ENCODE measurements around the gene GALNT13.

GALNT13 gene

GRCh38 chr2:153944800-153945199, 73.1 kb downstream of the GALNT13 start:
- Histone ChIP-seq H3K4me1 (ENCODE audit: insufficient read depth, insufficient read length) (no peaks in the 10 kb centered on the region), H3K36me3 (ENCODE audit: insufficient read depth, insufficient read length, low read length) (no peaks in the 10 kb centered on the region), H3K9ac (ENCODE audit: insufficient read length, low read depth) (no peak overlapping the region), H3K4me3 (ENCODE audit: insufficient read length, low read depth) (no peak overlapping the region), H3K9me3 (ENCODE audit: insufficient read depth, low read length) (no peaks in the 10 kb centered on the region), H3K27me3 (ENCODE audit: insufficient read depth, insufficient read length) (no peaks in the 10 kb centered on the region)
- TF ChIP-seq ZNF274 (IDR thresholded peaks at IDR 0.05; ENCODE audit: low read depth, low read length) (no peak), YY1 (IDR thresholded peaks at IDR 0.05; ENCODE audit: insufficient read depth, insufficient read length) (no peak), SUZ12 (IDR thresholded peaks at IDR 0.05; ENCODE audit: extremely low read depth, insufficient read depth, insufficient read length) (no peak)
- DNase-seq (ENCODE audit: low read depth, low spot score) = no peak

DNA sequence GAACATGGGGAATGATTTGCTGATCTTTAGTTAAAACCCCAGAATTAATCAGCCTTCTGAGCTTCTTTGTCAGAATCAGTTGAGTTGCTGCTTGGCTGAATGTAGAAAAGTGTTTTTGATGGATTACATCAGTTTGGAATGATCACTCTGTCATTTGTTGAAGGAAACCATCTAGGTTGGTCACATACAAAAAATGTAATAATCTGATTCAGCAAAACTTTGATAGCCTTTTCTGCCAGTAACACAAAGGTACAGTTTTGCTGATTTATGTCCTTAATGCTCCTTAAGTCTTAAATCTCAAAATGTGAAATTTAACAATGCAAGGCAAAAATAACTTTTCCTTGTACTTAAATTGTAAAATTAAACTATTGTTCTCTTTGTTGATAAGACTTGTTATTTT, 74.3 kb downstream of the GALNT13 start:
- no peaks in the 10 kb centered on the region for H3K27me3 ChIP-seq (ENCODE audit: insufficient read depth, insufficient read length)
- no peaks in the 10 kb centered on the region for H3K4me1 ChIP-seq (ENCODE audit: insufficient read depth, insufficient read length)
- no peak for TF ChIP-seq SUZ12 (IDR thresholded peaks at IDR 0.05; ENCODE audit: extremely low read depth, insufficient read depth, insufficient read length)
- TF ChIP-seq YY1 (IDR thresholded peaks at IDR 0.05; ENCODE audit: insufficient read depth, insufficient read length) = no peak
- TF ChIP-seq ZNF274 (IDR thresholded peaks at IDR 0.05; ENCODE audit: low read depth, low read length) = no peak
- H3K9ac ChIP-seq (ENCODE audit: insufficient read length, low read depth) = no peak overlapping the region
- H3K9me3 ChIP-seq (ENCODE audit: insufficient read depth, low read length) = no peaks in the 10 kb centered on the region
- no peaks in the 10 kb centered on the region for H3K36me3 ChIP-seq (ENCODE audit: insufficient read depth, insufficient read length, low read length)
- H3K4me3 ChIP-seq (ENCODE audit: insufficient read length, low read depth) = no peak overlapping the region
- no peak for DNase-seq (ENCODE audit: low read depth, low spot score)

- Histone ChIP-seq H3K4me3 (ENCODE audit: insufficient read length, low read depth) (no peak overlapping the region), H3K9me3 (ENCODE audit: insufficient read depth, low read length) (no peaks in the 10 kb centered on the region), H3K36me3 (ENCODE audit: insufficient read depth, insufficient read length, low read length) (no peaks in the 10 kb centered on the region), H3K4me1 (ENCODE audit: insufficient read depth, insufficient read length) (no peaks in the 10 kb centered on the region), H3K27me3 (ENCODE audit: insufficient read depth, insufficient read length) (no peaks in the 10 kb centered on the region), H3K9ac (ENCODE audit: insufficient read length, low read depth) (no peak overlapping the region)
- no peak for DNase-seq (ENCODE audit: low read depth, low spot score)
- TF ChIP-seq ZNF274 (IDR thresholded peaks at IDR 0.05; ENCODE audit: low read depth, low read length) (no peak), SUZ12 (IDR thresholded peaks at IDR 0.05; ENCODE audit: extremely low read depth, insufficient read depth, insufficient read length) (no peak), YY1 (IDR thresholded peaks at IDR 0.05; ENCODE audit: insufficient read depth, insufficient read length) (no peak)
Observed at GRCh38 chr2:153953761-153954160, 82.0 kb downstream of the GALNT13 start.

GRCh38 chr2:153963256-153963655, 91.5 kb downstream of the GALNT13 start:
- Histone ChIP-seq H3K4me3 (ENCODE audit: insufficient read length, low read depth) (no peak overlapping the region), H3K9ac (ENCODE audit: insufficient read length, low read depth) (no peak overlapping the region), H3K27me3 (ENCODE audit: insufficient read depth, insufficient read length) (no peaks in the 10 kb centered on the region), H3K4me1 (ENCODE audit: insufficient read depth, insufficient read length) (no peaks in the 10 kb centered on the region), H3K9me3 (ENCODE audit: insufficient read depth, low read length) (peaks cover 4% of the 10 kb centered on the region; the same call in 1 of the 2 replicates), H3K36me3 (ENCODE audit: insufficient read depth, insufficient read length, low read length) (no peaks in the 10 kb centered on the region)
- DNase-seq (ENCODE audit: low read depth, low spot score) = no peak
- TF ChIP-seq ZNF274 (IDR thresholded peaks at IDR 0.05; ENCODE audit: low read depth, low read length) (no peak), SUZ12 (IDR thresholded peaks at IDR 0.05; ENCODE audit: extremely low read depth, insufficient read depth, insufficient read length) (no peak), YY1 (IDR thresholded peaks at IDR 0.05; ENCODE audit: insufficient read depth, insufficient read length) (no peak)

- TF ChIP-seq ZNF274 (IDR thresholded peaks at IDR 0.05; ENCODE audit: low read depth, low read length) = no peak
- no peak for TF ChIP-seq SUZ12 (IDR thresholded peaks at IDR 0.05; ENCODE audit: extremely low read depth, insufficient read depth, insufficient read length)
- no peak for TF ChIP-seq YY1 (IDR thresholded peaks at IDR 0.05; ENCODE audit: insufficient read depth, insufficient read length)
- no peak for DNase-seq (ENCODE audit: low read depth, low spot score)
- Histone ChIP-seq H3K27me3 (ENCODE audit: insufficient read depth, insufficient read length) (no peaks in the 10 kb centered on the region), H3K4me3 (ENCODE audit: insufficient read length, low read depth) (no peak overlapping the region), H3K36me3 (ENCODE audit: insufficient read depth, insufficient read length, low read length) (no peaks in the 10 kb centered on the region), H3K9ac (ENCODE audit: insufficient read length, low read depth) (no peak overlapping the region), H3K9me3 (ENCODE audit: insufficient read depth, low read length) (no peaks in the 10 kb centered on the region), H3K4me1 (ENCODE audit: insufficient read depth, insufficient read length) (no peaks in the 10 kb centered on the region)
Observed at GRCh38 chr2:153967248-153967973, 95.7 kb downstream of the GALNT13 start.

GRCh38 chr2:153971250-153971649, 99.5 kb downstream of the GALNT13 start:
- H3K9ac ChIP-seq (ENCODE audit: insufficient read length, low read depth) = no peak overlapping the region
- no peaks in the 10 kb centered on the region for H3K9me3 ChIP-seq (ENCODE audit: insufficient read depth, low read length)
- no peak for DNase-seq (ENCODE audit: low read depth, low spot score)
- H3K4me3 ChIP-seq (ENCODE audit: insufficient read length, low read depth) = no peak overlapping the region
- no peak for TF ChIP-seq SUZ12 (IDR thresholded peaks at IDR 0.05; ENCODE audit: extremely low read depth, insufficient read depth, insufficient read length)
- no peak for TF ChIP-seq ZNF274 (IDR thresholded peaks at IDR 0.05; ENCODE audit: low read depth, low read length)
- TF ChIP-seq YY1 (IDR thresholded peaks at IDR 0.05; ENCODE audit: insufficient read depth, insufficient read length) = no peak
- no peaks in the 10 kb centered on the region for H3K4me1 ChIP-seq (ENCODE audit: insufficient read depth, insufficient read length)
- no peaks in the 10 kb centered on the region for H3K27me3 ChIP-seq (ENCODE audit: insufficient read depth, insufficient read length)
- H3K36me3 ChIP-seq (ENCODE audit: insufficient read depth, insufficient read length, low read length) = no peaks in the 10 kb centered on the region

DNA sequence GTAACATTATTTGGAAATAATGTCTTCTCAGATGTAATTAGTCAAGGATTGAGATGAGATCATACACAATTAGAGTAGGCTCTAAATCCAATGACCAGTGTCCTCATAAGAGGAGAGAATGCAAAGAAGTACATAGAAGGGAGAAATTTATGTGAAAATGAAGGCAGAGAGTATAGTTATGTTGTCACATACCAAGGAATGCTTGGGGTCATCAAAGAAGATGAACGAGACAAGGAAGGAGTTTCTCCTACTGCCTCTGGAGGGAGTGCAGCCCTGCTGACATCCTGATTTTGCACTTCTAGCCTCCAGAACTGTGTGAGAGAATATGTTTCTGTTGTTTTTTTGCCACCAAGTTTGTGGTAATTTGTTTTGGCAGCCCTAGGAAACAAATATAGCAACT, 100.1 kb downstream of the GALNT13 start:
- Histone ChIP-seq H3K36me3 (ENCODE audit: insufficient read depth, insufficient read length, low read length) (no peaks in the 10 kb centered on the region), H3K4me3 (ENCODE audit: insufficient read length, low read depth) (no peak overlapping the region)
- no peak for DNase-seq (ENCODE audit: low read depth, low spot score)

More for the DNA sequence above, 100.1 kb downstream of the GALNT13 start:
- Histone ChIP-seq H3K9me3 (ENCODE audit: insufficient read depth, low read length) (no peaks in the 10 kb centered on the region), H3K4me1 (ENCODE audit: insufficient read depth, insufficient read length) (no peaks in the 10 kb centered on the region), H3K27me3 (ENCODE audit: insufficient read depth, insufficient read length) (no peaks in the 10 kb centered on the region), H3K9ac (ENCODE audit: insufficient read length, low read depth) (no peak overlapping the region)
- TF ChIP-seq SUZ12 (IDR thresholded peaks at IDR 0.05; ENCODE audit: extremely low read depth, insufficient read depth, insufficient read length) = no peak
- TF ChIP-seq ZNF274 (IDR thresholded peaks at IDR 0.05; ENCODE audit: low read depth, low read length) = no peak
- no peak for TF ChIP-seq YY1 (IDR thresholded peaks at IDR 0.05; ENCODE audit: insufficient read depth, insufficient read length)

All from NT2/D1 (cell line).